HG03460 (cell line): Measurements from ENCODE around the gene EXOC4.

Experiments used
- ATAC-seq: cut with Tn5 transposase; IDR thresholded peaks from one replicate; pipeline ENCODE4 v1.9.1; 2021; ENCODE audit not compliant: unreplicated experiment

Gene EXOC4

GRCh38 chr7:133563251-133563650 lies 310.4 kb downstream of the EXOC4 start:
- ATAC-seq, result no peak

- no peak for ATAC-seq
Measured at GRCh38 chr7:133564484-133564883, 311.6 kb downstream of the EXOC4 start.

- ATAC-seq, result no peak
Measured at GRCh38 chr7:133568544-133568943, 315.7 kb downstream of the EXOC4 start.

GRCh38 chr7:133570321-133570720 lies 317.4 kb downstream of the EXOC4 start:
- no peak for ATAC-seq

GRCh38 chr7:133571076-133571475 lies 318.2 kb downstream of the EXOC4 start:
- no peak for ATAC-seq

- ATAC-seq, result no peak
Measured at GRCh38 chr7:133572087-133572486, 319.2 kb downstream of the EXOC4 start.

- no peak for ATAC-seq
Measured at GRCh38 chr7:133572843-133573242, 320.0 kb downstream of the EXOC4 start.

- no peak for ATAC-seq
Measured at GRCh38 chr7:133573554-133574265, 320.8 kb downstream of the EXOC4 start.

GRCh38 chr7:133575726-133576440 lies 323.0 kb downstream of the EXOC4 start:
- no peak for ATAC-seq

GRCh38 chr7:133576612-133577168 lies 323.8 kb downstream of the EXOC4 start:
- no peak for ATAC-seq

GRCh38 chr7:133582766-133583523 lies 330.1 kb downstream of the EXOC4 start:
- ATAC-seq, result no peak

GRCh38 chr7:133583545-133584171 lies 330.8 kb downstream of the EXOC4 start:
- no peak for ATAC-seq

- no peak for ATAC-seq
Measured at GRCh38 chr7:133584956-133585668, 332.2 kb downstream of the EXOC4 start.

- ATAC-seq, result no peak
Measured at GRCh38 chr7:133586253-133586652, 333.4 kb downstream of the EXOC4 start.

GRCh38 chr7:133587903-133588302 lies 335.0 kb downstream of the EXOC4 start:
- ATAC-seq, result no peak

GRCh38 chr7:133590795-133591194 lies 337.9 kb downstream of the EXOC4 start:
- no peak for ATAC-seq

- ATAC-seq, result no peak
Measured at GRCh38 chr7:133591704-133592340, 338.9 kb downstream of the EXOC4 start.

- ATAC-seq, result no peak
Measured at GRCh38 chr7:133593561-133593960, 340.7 kb downstream of the EXOC4 start.

GRCh38 chr7:133601617-133602016 lies 348.7 kb downstream of the EXOC4 start:
- ATAC-seq, result no peak

GRCh38 chr7:133602291-133602690 lies 349.4 kb downstream of the EXOC4 start:
- no peak for ATAC-seq
